Right forelimb (tissue), 1 donor: ENCODE results near the gene TMTC1.

Experiments
- DNase-seq: peaks from one replicate; pipeline ENCODE4 v3.0.0-alpha.2; 2018

TMTC1 gene

DNA sequence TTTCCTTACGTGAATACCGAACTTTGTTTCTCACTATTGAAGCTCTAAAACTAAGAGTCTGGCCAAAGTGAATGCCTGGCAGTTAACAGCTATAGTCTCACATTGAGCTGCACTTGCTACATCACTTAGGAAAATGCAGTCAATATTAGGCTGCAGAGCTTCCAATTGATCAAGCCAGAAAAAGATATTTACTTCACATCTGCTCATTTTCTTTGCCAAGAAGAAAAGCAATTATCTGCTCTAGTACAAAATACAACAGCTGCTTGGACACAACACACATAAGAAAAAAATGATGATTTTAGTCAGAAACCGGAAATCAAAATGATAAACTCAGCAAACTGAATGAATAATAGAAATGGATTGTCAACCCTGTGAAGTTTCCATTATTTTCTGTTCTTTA lies 45.4 kb downstream of the TMTC1 start:
- no peak for DNase-seq

GRCh38 chr12:29737644-29738043 lies 46.1 kb downstream of the TMTC1 start:
- no peak for DNase-seq

DNA sequence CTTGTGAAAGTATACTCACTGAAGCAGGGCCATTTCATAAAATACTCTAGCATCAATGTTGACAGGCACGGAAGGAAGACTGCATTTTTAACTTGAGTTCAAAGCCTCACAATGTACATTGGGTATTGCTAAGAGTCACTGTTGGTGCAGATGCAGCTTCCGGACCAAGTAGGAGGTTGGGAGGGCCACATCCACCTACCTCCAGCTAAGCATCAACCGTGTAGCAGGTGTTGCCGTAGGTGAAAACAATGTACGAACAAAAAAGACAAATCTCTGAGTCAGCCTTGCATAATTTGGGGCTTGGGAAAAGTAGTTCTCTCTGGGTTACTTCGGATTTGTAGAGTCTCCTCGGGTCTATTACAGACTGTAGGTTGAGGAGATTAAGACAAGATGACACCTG lies 48.1 kb downstream of the TMTC1 start:
- DNase-seq, result no peak

GRCh38 chr12:29734734-29735133 lies 49.0 kb downstream of the TMTC1 start:
- DNase-seq, result no peak

DNA sequence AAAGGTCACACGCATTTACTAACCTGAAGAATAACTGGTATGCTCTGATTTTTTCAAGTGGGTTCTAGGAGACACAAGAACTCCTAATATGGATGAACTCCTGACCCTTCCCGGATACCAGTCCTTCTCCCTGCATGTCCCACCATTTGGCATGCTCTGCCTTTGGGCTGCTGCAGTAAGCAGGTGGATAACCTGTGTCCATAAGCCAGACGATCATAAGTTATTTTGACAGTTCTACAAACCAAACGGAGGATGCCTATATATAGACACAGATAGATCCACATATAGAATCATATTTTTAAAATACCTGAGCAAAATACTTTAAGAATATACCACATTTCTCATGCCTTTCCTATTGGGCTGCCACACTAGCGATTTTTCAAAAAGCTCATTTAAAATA lies 49.4 kb downstream of the TMTC1 start:
- DNase-seq, result no peak

GRCh38 chr12:29733501-29733900 lies 50.2 kb downstream of the TMTC1 start:
- DNase-seq, result no peak

DNA sequence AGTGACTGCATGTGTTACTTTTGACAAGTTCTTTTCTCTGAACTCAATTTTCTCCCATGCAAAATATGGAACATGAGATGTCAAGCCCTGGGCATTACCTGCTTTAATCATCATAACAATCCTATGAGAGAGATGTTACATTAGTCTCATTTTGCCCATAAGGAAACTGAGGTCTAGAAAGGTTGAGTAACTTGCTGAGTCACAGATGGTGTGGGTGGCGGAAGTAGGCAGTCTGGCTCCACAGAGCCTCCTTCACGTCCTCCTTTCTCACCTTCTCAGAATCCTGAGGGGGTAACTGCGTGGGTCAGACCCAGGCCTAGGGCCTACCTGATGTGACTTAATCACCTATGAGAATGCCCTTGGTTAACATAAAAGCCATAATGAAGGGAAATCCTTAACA lies 50.7 kb downstream of the TMTC1 start:
- no peak for DNase-seq

DNA sequence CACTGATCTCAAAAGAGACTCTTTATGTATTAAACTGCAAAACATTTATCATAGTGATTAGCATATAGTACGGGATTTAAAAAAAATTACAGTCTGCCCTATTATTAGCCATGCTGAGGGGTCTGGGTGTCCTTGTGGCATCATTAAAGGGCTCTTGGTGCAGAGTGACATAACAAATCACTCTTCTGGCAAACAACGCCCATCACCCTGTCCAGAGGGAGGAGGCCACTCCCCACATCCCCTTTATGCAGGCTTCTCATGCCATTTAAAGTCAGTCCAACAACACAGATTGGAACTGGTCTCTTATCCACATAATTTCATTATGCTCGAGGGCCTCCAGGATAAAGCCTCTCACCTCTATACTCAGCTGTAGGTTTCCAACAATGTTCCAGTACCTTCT lies 51.1 kb downstream of the TMTC1 start:
- DNase-seq, result no peak

GRCh38 chr12:29732191-29732590 lies 51.6 kb downstream of the TMTC1 start:
- no peak for DNase-seq

GRCh38 chr12:29731591-29731990 lies 52.2 kb downstream of the TMTC1 start:
- DNase-seq, result no peak

- DNase-seq, result no peak
Observed at GRCh38 chr12:29730481-29730880, 53.3 kb downstream of the TMTC1 start.

GRCh38 chr12:29728030-29728429 lies 55.7 kb downstream of the TMTC1 start:
- no peak for DNase-seq

GRCh38 chr12:29726741-29727348 lies 56.9 kb downstream of the TMTC1 start:
- no peak for DNase-seq

- DNase-seq, result no peak
Observed at GRCh38 chr12:29726321-29726692, 57.4 kb downstream of the TMTC1 start.

DNA sequence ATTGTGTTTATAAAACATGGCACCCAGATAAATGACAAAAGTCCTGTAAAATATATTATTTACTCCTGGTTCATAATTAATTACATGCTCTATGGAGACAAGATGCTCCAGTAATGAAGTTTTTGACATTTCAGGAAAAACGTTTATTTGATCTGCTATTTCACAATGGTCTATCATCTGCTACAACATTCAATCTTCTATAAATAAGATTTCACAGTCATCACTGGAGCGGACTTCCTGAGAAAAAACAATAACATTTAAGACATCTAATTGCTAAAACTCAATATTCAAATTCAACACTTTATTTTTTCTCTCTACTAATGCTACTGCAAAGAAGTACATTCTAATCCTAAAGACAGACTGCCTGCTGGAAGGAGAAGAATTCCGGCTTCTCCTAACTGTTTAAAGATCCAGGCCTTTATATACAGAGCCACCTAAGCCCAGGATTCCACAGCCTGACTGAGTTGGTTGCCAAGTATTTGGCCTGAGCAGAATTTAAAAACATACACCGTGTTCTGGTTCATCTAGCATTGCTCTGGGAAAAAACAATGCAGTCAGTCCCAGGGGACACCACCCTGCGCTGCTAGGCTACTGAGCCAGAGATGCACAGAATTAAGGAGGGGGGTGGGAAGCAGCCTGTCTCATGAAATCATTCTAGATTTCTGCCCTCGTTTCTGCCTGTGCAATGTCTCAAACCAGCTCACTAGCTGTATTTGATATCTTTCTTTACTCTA lies 58.0 kb downstream of the TMTC1 start:
- DNase-seq, result no peak

DNA sequence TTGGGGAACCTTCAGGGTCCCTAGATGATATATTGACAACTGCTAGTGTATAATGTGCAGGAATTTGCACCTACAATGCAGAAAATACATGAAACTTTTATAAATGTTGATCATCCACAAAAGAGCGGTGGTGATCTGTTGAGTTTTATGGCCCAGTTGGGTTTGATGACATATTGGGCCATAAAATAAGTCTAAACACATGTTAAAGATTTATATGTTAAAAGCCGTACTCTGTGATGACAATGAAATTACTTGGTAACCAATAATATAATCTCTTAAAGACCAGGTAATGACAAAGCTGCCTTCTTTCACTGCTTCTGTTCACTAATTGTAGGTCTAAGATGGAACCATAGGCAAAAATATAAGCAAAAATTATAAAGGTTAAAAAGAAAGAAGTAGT lies 61.6 kb downstream of the TMTC1 start:
- DNase-seq, result no peak

DNA sequence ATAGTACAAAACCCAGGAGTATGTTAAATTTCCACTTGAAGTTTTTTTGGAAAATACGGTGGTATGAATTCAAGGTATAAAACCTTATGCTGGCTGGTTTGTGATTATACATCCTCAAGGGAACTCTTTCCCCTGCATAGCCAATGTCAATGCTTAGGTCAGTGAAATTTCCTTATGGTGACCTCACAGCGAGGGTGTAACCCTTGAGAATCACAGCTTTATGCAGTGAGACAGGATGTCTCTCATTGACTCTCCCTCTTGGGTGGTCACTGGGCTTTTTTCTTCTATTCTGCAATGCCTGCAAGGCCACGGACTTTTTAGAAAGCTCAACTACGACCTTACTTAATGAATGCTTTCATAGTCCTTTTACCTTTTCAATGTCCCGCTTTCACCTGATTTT lies 64.4 kb downstream of the TMTC1 start:
- no peak for DNase-seq

- no peak for DNase-seq
Observed at GRCh38 chr12:29717540-29718100, 66.1 kb downstream of the TMTC1 start.

- DNase-seq, result no peak
Observed at GRCh38 chr12:29714966-29715365, 68.8 kb downstream of the TMTC1 start.

DNA sequence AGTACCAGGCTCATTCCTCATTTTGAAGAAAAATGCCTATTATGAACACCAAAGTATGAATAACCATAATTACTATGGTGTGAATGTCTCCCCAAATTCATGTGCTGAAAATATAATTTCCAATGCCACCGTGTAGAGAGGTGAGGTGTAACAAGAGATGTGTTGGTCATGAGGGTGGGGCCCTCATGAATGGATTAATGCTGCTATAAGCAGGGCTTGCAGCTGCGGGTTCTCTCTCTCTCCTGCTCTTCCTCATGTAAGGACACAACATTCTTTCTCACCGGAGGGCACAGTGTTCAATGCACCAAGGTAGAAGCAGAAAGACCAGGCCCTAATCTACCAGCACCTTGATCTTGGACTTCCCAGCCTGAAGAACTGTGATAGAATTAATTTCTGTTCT lies 70.0 kb downstream of the TMTC1 start:
- DNase-seq, result no peak

DNA sequence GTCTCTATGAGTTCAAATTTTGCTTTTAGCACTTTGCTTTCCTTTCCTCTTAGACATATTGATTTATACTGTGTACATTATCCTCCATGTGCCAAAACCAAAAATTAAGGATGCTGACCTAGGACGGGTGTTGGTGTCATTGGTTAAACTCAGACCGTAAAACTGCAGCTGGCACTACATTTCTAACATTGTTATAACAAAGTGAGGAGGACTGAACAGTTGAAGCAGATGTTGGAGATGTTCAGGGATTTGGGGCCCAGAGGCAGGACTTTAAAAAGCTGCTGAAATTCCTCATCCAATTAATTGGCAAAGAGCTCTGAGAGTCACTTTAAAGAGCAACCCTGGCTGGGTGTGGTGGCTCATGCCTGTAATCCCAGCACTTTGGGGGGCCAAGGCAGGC lies 72.4 kb downstream of the TMTC1 start:
- DNase-seq, result no peak

- DNase-seq, result peak; percentile 61
Observed at GRCh38 chr12:29710104-29710503, 73.6 kb downstream of the TMTC1 start.

GRCh38 chr12:29709496-29710040 lies 74.2 kb downstream of the TMTC1 start:
- no peak for DNase-seq

DNA sequence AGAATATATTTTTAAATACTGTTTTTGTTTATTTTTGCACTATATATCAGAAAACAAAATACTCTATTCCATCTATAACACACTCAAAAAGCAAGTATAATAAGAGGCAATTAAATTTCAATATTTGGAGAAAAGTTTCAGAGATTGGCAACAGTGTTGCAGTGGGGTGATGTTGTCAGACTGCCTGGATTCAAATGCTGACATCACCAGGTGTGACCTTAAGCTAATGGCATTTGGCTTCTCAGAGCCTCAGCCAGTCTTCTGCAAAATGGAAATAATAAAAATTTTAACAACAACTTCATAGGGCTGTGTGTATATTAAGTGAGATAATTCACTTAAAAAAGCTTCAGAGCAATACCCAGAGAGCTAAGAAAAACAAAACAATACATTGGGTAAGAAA lies 74.7 kb downstream of the TMTC1 start:
- DNase-seq, result no peak
